NOMO-1 treated with dmso at 0.1 percent for 144 hours (cell line): ENCODE data around the gene GSG1L.

Experiments used
- DNase-seq: peaks from one replicate; lab custom pipeline; 2025; ENCODE audit not compliant: unreplicated experiment; lab: John Stamatoyannopoulos, UW

Gene GSG1L

DNA sequence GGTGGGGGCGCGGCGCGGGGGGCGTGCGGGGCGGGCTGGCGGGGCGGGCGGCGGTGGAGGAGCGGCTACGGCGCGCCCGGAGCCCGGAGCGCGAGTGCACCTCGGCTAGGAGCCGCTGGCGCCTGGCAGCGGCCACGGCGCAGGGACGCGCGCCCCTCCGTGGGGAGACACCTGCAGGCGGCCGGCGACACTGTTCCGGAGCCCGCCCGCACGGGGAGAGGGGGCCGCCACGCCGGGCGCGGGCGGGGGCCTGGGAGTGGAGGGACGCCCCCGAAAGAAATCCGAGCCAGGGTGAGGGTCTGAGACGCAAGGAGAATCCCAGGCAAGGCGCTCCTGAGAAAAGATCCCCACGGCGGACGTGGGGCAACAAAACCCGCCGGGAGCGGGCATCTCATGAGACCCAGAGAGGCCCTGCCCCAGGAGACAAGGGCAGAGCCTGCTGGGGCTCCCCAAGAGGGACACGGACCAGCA lies at the start of gene GSG1L:
Gene GSG1L (minus strand): TSS at position 124 of the 471 bp plus-strand sequence. CDS start 290 bp downstream, outside the sequence.
- DNase-seq, result no peak

DNA sequence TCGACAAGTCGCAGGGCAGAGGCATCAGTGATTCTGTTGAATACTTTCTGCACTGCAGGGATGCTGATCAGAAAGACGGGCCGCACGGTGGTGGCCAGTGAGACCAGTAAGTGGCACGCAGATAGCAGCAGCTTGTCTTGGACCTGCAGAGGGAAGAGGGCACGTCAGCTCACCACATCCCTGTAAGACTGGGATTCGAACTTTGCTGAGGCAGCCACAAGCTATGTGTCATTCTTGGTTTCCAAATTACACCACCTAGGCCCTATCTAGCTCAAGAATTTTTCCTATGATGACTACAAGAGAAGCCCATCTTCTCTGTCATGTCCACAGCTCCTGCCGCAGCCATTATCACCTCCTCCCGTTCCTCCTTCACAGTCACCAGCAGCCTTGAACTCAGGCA lies 49.4 kb upstream of the GSG1L start:
- DNase-seq, result no peak

DNA sequence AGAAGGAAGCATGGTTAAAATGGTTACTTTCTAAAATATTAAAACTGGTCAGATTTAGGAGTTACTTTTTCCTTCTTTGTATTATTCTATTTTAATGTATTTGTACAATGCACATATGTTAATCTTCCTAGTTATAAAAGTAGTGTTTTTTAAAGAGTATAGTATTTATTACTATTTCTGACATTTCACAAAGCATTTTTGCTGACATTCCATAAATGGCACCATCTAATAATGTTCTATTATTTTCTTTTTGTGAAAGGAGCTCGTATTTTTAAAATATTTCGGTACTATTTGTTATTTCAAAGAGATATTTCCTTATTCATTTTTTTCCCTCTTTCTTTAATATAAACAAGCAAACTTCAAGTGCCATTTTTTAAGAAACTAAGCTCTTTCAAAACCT lies 47.5 kb upstream of the GSG1L start:
- DNase-seq, result no peak

DNA sequence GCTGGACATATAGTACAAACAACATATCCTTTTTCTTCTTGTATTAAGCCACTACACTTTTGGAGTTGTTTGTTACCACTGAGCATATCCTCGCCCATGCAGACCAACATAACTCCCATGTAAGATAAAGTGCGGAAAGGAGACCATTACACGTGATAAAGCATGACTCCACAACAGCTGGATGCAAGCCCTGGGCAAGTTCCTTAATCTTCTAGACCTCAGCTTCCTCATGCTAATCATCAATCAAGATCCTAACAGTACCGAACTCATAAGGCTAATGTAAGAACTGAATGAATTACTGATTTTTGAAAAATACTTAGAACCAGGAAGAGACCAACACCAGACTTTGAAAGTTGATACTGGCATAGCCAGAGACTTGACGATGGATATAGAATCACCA lies 47.0 kb upstream of the GSG1L start:
- DNase-seq, result peak; percentile 66

DNA sequence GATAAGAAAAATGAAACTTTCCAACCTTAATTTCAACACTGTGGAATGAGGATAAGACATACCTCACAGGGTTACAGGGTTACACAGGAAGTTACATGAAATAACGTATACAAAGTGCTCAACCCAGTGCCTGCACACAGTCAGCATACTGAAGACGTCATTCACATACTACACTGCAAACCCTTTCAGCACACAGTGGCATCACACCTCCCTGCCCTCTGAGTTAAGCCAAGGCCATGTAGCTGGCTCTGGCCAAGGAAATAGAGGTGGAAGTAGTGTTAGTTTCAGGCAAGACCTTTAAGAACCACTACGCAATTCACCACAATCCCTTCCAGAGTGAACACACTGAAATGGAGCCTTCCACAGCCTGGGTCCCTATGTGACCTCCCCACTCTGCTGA lies 46.6 kb upstream of the GSG1L start:
- DNase-seq, result peak; percentile 64

DNA sequence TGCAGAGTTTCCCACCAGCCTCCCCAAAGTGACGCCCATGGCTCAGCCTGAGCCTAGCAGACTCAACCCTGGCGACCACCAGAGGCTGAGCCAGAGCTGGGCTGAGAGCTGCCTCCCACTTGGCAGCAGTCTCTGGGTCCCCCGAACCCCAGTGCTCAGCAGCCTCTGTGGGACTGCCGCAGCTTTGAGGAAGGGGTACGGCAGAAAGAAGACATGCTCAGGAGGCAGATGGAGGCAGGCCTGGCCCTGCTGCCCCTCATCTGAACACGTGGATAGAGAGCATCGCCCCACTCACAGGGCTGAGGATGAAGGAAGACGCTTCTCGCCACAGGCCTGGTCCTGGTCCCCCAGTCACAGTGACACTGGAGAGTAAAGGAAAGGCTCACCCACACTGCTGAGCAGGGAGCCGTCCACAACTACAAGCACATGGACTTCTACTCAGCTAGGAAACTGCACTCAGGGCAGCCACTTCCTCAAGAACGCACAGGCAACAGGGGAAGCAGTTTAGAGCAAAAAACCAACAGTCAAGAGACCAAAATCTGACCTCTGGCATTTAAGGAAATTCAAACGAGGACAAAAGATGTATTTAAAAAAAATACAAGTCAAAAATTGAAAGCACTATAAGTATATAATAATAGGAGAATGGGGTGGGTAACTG lies 45.2 kb upstream of the GSG1L start:
- peak; percentile 13 for DNase-seq

DNA sequence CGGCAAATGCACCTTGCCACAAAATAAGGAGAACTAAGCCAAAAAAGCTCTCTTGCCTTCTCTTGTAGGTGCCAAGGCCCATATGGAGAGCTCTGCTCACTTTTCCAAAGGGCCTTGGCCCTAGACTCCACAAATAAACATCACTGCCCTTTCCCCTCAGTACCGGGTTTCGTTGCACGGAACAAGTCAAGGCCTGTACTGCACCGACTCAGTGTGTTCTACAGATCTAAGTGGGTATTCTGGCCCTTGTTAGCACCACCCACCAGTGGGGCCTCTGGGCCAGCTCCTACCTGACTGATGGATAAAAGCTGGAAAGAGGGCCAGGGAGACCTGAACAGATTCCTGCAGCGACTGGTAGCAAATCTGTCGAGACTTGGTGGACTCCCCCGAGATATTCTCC lies 43.7 kb upstream of the GSG1L start:
- no peak for DNase-seq

DNA sequence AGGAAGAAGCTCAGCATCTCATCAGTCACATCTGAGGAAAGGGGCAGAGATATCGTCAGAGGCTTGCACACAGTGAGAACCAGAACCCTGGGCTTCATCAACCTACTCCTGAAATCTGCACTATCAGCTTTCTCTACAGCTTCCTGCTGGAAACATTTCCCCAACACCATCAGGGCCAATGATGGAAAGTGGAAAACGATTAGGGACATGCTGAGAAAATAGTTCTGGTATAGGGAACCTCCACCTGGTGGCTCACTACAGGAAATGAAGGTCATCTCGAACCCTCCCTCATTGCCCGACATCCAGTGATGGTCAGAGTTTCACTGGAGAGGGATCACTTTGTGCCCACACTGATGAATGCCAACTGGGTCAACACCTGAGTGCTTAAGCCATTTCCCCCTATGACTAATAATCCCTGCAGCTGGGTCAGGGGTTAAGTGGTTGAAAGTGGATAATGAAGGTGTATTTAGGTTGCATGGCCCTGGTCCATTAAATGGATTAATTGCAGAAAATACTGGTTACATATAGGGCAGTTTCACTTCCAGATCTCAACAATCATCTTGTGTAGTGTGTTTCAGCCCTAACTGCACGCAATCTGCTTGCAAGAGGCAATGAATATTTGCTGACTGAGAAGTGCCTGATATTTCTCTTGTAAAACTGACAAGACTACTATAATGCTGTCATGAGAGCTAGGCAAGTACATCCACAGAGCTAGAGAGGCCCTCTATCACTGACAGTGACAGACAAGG lies 43.1 kb upstream of the GSG1L start:
- peak; percentile 18 for DNase-seq

DNA sequence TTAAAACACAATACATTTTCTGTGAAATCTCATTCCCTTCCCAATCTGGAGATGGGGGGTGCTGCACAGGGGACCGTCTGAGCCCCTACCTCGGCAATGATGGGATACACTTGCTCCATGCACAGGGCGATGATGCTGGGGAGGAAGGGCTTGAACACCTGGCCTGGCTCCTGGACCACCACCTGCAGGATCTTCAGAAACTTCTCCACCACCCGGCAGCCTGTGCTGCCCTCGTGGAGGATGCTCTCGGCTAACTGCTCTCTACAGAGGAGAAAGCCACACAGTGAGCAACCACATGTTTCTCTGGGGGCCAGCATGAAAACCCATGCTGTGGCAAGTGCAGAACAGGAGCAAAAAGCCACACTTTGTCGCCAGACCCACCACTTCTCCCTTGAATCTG lies 42.4 kb upstream of the GSG1L start:
- DNase-seq, result no peak

DNA sequence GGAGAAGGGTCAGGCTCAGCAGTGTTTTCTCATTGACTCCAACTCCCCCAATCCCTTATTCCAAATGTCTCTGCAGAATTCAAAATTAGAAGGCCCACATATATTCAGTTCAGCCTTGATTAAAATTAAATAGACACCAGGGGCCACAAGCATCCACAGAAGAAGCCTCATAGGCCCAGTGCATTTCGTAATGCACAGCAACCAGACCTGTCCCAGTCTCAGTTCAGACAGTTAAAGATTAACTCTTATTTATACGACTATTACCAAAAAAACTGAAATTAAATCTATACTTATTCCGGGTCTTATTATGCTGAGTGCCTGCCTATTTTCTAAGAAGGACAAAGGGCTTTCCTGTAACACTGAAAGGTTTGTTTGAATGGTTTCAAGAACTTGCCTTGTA lies 41.8 kb upstream of the GSG1L start:
- no peak for DNase-seq

DNA sequence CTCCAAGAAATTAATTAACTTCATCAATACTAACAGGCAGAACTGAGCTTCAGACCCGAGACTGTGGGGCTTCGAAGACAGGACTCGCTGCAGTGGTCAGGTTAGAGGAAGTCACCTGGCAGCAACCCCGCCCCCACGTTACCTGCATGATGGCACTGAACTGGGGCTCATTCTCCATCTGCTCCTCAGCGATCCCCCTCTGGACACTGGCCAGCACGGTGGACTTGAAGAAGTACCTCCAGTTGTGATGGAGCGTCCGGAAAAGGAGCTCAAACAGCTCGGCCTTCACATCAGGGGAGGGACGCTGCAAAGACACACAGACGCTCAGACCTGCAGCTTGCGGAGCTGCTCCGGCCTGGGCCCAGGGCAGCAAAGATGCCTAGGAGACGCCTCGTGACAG lies 40.9 kb upstream of the GSG1L start:
- DNase-seq, result no peak

DNA sequence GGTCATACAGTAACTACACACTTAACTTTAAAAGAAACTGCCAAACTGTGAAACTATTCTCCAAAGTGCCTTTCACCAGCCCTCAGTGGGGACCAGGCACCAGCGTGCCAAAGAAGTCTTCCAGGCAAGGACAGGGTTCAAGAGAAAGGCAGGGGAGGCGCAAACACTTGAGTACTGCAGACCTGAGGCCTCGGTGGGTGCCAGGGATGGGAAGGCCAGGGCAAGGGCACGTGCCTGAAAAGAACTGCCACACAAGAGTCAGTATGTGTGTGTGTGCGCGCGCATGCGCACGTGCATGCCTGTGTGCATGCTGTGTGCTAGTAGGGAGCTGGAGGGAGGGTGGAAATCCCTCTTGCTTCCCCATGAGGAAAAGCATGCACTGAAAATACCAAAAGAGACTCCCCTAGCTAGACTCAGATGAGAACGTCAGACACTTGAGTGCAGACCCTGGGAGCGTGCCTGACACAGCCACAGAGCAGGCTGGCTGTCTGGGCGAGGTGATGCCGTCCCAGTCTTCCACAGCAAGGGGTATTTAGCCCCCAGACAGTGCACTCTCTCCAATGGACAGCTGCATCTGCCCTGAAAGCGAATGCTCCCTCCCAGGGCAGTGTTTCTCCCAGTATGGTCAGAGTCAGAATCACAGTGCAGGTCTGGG lies 40.1 kb upstream of the GSG1L start:
- no peak for DNase-seq

DNA sequence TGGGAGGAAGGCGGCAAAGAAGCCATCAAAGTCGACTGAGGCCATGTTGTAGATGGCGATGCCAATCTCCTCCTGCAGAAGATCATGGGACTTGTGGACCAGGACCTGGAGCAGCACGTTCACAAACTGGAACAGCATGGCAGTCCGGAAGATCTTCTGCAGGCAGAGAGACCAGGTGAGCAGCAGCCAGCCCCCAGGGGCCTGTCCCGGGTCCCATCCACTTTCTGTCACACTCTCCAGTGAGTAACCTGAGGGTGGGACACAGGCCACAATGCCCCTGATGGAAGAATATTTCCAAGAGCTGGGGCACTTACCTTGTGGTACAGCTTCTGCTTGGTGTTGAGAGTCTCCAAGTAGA lies 38.0 kb upstream of the GSG1L start:
- DNase-seq, result no peak

DNA sequence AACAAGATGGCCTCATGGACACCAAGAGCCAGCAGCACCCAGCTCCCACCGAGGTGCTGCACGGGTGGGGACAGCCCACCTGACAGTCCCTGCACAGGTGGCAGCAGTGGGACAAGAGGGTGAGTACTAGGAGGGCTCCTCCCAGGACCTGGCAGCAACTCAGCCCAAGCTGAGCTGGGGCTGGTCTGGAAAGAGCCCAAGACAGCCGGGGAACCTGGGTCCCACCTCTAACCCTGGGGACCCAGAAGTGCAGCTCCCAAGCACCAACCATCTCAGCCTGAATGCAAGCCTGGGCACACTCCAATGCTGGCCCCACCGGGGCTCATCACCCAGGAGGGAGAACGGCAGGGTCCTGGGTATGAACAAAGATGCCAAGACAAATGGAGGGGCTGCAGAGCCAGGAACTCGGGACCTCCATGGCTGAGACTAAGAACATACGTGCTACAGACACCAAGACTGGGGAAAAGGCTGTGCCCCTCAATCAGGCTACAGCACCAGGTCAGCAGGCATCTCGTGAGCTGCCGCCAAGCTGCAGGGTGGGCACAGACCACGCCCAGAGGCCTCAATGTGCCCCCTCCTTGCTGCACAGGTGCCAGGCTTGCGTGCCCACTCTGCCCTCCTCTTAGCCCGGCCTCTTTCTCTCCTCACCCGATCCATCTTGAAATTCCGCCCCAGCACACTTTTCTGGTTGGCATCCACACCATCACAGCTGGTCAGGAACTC lies 37.5 kb upstream of the GSG1L start:
- no peak for DNase-seq

DNA sequence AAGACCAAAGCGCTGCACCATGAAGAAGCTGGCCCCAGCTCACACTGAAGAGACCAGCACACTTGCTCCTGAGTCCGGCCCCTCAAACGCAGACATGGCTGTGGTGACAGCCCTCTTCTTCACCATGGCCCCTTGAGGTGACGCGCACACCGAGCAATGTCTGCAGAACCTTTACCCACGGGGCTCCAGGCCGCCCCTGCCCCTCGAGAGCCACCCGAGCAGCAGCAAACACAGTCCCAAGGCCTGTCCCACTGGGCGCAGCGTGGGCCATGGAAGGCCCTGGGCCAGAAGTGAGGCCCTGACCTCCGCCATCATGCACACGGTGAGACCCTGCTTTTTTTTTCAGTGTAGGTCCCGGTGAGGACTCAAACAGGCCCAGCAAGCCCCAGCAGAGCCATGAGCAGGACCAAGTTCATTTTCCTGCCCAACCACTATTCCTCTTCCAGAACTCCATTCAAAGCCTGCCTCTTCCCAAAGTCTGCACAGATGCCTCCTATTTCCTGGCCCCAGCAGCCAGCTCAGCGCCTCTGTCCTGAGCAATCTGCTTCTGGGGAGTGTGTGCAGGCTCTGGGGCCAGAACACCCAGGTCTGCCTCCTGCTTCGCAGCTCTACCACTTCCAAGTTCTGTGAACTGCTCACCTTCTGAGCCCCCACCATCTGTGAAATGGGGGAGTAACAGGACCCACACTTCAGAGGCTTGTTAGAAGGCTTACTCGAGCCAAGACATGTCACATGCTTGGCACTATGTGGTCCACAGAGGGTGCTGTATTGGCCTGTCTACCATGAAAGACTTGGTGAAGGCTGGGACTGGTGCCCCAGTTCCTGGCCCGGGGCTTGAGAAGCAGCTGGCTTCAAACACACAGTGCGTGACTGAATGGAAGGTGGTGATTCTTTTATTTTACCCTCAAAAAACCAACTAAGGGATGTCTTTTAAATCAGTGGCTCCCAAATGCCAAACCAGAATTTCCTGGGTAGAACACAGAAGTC lies 35.7 kb upstream of the GSG1L start:
- DNase-seq, result no peak

DNA sequence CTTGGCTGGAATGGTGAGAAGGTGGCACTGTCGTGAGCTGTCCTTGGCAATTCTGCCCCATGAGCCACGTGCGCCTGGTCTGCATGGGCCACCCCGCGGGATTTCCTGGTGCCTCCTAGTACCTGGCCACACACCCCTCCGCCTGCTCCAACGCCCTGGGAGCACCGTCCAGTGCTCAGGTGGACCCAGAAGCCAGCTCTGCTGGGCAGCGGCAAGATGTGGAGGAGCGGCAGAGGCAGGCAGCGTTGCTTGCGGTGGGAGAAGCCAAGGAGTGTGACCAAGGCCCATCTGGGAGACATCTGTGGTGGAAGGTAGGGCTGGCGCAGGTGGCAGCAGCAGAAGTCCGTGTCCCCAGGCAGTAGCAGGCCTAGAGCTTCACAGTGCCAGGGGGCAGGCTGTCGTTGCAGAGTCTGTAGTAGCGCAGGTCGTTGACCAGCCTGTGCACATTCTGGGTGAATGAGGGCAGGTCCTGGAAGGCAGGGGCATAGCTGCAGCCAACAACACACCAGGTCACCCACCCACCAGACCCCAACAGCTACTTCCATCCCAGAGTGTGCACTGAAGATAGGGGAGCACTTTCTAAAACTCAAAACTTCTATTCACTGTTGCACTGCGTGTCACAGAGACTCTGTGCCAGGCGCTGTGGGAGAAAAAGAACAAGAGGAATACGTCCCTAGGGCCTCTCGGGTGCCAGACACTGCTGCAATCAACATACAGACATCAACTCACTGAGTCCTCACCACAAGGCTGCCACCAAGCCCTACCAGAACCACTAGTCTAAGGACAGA lies 34.9 kb upstream of the GSG1L start:
- no peak for DNase-seq

DNA sequence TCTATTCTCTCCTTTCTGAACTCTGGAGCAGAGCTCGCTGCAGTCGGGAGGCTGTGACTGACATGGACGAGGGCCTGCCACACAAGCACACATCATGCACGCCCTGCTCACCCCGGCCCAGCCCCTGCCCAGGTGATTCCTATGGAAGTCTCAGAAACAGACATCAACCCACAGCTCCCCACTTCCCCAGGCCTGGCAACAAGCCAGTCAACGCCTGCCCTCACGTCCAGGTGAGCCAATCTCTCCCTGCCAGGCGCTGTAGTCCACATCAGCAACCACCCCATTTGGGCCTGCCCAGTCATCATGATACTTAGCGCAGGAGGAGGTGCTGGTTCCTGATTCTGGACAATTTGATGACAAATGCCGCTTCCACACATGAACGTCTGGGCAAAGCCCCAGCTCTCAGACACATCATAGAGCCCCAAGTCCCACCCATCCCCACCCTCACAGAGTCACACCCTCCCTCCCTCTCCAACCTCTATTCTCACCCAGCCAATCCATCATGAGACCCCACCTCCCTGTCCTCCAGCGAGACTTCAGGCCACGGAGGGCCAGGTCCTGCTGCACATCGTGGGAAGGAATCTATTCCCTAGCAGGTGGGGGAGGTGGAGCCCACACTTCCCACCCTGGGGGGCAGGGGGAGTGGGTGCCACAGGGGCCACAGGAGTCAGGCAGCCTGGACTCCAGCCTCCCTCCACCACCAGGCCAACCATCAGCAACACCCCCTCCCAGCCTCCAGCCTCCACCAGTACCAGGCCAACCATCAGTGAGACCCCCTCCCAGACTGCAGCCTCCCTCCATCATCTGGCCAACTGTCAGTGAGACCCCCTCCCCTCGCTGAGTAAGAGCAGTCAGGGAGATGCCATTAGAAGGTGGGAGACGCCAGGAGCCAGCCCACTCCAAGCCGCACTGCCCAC lies 33.7 kb upstream of the GSG1L start:
- DNase-seq, result no peak

DNA sequence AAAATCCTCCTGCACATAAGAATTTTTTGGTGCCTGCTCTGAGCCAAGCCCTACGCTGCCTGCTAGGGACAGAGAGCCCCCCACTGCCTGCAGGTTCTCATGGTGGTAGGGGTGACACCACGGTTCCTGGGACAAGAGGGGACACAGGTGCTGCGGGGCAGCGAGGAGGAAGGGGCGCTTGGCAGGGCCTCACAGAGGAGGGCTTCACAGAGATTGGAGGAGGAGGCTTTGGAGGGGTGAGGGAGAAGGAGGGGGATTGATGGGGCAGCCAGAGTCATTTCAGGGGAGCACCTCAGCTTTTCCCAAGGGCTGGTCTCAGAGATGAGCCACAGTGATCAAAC lies 29.8 kb upstream of the GSG1L start:
- no peak for DNase-seq
